Upper lobe of left lung (tissue), 4 donors: Measurements from ENCODE around the gene STXBP6.

Source experiments
- POLR2A ChIP-seq, 4 donors: fragments of 450-650 bp; IDR thresholded peaks; one replicate each; pipeline ENCODE4 v1.5.1; 2016 to 2017; ENCODE audit warnings: antibody characterized with exemption in 4 of 4, mild to moderate bottlenecking in 2 of 4
- POLR2AphosphoS5 ChIP-seq, 2 donors: sonication (generic); formaldehyde crosslinking; IDR thresholded peaks; one replicate each; pipeline ENCODE4 v1.5.1; 2017; ENCODE audit warnings: antibody characterized with exemption in 2 of 2
- TF ChIP-seq, protein P1 (sequence below), 6 experiments: fragments of 450-650 bp in 4 of 6; fragments of 200-600 bp in 2 of 6; sonication (generic) in 2 of 6; IDR thresholded peaks; one replicate each; pipeline ENCODE4 v1.5.1; 2016 to 2019; ENCODE audit warnings: antibody characterized with exemption in 6 of 6

DNA sequence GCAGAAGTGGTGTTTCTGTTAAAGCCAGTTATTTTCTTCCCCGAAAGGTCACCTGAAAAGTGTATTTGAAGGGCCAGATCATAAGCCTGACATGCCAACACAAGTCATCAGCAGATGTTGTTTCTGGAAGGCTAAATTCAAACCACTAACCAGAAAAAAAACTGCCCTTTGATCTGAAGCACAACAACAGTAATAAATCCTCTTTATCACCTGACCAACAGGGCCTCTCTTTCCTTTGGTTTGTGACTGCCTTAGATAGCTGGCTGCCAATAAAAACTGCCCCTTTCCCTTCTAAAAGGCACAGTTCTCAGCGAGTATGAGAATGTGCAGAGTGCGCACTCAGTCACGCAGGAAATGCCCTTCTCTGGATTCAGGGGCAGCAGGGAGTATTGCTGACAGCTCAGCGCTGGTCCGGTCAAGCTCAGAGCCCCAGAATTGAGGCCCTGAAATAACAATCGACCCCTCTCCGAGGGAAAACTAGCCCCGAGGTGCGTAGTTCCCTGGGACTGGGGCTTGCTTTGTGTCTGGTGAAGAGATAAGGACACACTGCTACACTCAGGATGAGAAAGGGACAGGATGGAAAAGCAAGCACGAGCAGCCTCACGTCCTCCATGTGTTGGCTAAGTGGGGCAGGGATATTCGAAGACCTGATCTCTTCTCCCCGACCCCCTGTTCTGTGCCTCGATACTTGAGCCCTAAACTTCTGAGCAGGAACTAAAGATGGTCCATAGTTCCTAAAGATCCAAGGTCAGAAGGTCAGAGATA lies 231.7 kb downstream of the STXBP6 start:
- TF ChIP-seq POLR2AphosphoS5 (IDR thresholded peaks at IDR 0.05) (no peak), POLR2A (IDR thresholded peaks at IDR 0.05) (no peak)
- TF ChIP-seq, protein P1, sequence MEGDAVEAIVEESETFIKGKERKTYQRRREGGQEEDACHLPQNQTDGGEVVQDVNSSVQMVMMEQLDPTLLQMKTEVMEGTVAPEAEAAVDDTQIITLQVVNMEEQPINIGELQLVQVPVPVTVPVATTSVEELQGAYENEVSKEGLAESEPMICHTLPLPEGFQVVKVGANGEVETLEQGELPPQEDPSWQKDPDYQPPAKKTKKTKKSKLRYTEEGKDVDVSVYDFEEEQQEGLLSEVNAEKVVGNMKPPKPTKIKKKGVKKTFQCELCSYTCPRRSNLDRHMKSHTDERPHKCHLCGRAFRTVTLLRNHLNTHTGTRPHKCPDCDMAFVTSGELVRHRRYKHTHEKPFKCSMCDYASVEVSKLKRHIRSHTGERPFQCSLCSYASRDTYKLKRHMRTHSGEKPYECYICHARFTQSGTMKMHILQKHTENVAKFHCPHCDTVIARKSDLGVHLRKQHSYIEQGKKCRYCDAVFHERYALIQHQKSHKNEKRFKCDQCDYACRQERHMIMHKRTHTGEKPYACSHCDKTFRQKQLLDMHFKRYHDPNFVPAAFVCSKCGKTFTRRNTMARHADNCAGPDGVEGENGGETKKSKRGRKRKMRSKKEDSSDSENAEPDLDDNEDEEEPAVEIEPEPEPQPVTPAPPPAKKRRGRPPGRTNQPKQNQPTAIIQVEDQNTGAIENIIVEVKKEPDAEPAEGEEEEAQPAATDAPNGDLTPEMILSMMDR (IDR thresholded peaks at IDR 0.05), result no peak
